GM21367 (cell line): Measurements from ENCODE around the gene ADAM12.
"Not testable (repeated sequence)": the region's sequence is repeated elsewhere in the genome, so short reads cannot be mapped to it uniquely, and the experiment has no call there.

Experiments used
- ATAC-seq: cut with Tn5 transposase; IDR thresholded peaks from one replicate; pipeline ENCODE4 v1.9.1; 2021; ENCODE audit not compliant: unreplicated experiment

Gene ADAM12

GRCh38 chr10:126066456-126066855, 321.8 kb downstream of the ADAM12 start:
- ATAC-seq, result no peak

- ATAC-seq, result no peak
Observed at GRCh38 chr10:126065751-126066377, 322.4 kb downstream of the ADAM12 start.

GRCh38 chr10:126064512-126064911, 323.8 kb downstream of the ADAM12 start:
- no peak for ATAC-seq

- no peak for ATAC-seq
Observed at GRCh38 chr10:126063353-126063791, 324.9 kb downstream of the ADAM12 start.

- ATAC-seq, result no peak
Observed at GRCh38 chr10:126062131-126063032, 325.9 kb downstream of the ADAM12 start.

- no peak for ATAC-seq
Observed at GRCh38 chr10:126061526-126061925, 326.8 kb downstream of the ADAM12 start.

- no peak for ATAC-seq
Observed at GRCh38 chr10:126060261-126060931, 327.9 kb downstream of the ADAM12 start.

GRCh38 chr10:126059076-126059826, 329.0 kb downstream of the ADAM12 start:
- no peak for ATAC-seq

GRCh38 chr10:126058507-126058906, 329.8 kb downstream of the ADAM12 start:
- ATAC-seq, result no peak

- no peak for ATAC-seq
Observed at GRCh38 chr10:126058104-126058503, 330.2 kb downstream of the ADAM12 start.

- no peak for ATAC-seq
Observed at GRCh38 chr10:126057494-126057893, 330.8 kb downstream of the ADAM12 start.

GRCh38 chr10:126054191-126054590, 334.1 kb downstream of the ADAM12 start:
- ATAC-seq, result no peak

- no peak for ATAC-seq
Observed at GRCh38 chr10:126052171-126052570, 336.1 kb downstream of the ADAM12 start.

GRCh38 chr10:126049759-126050700, 338.2 kb downstream of the ADAM12 start:
- no peak for ATAC-seq

- not testable (repeated sequence) for ATAC-seq
Observed at GRCh38 chr10:126047749-126048148, 340.5 kb downstream of the ADAM12 start.

- no peak for ATAC-seq
Observed at GRCh38 chr10:126046831-126047230, 341.4 kb downstream of the ADAM12 start.

GRCh38 chr10:126045861-126046260, 342.4 kb downstream of the ADAM12 start:
- ATAC-seq, result no peak

GRCh38 chr10:126043389-126043788, 344.9 kb downstream of the ADAM12 start:
- no peak for ATAC-seq

- ATAC-seq, result no peak
Observed at GRCh38 chr10:126042906-126043305, 345.4 kb downstream of the ADAM12 start.

- no peak for ATAC-seq
Observed at GRCh38 chr10:126042354-126042753, 345.9 kb downstream of the ADAM12 start.
